K562 treated with DMSO at 1 percent for 48 hours (cell line): ENCODE results near the gene HMG20A. TPM values are rescaled to one million over a fixed set of nuclear protein-coding genes. Genes with fewer than 3 reads are reported as not detected.

Source experiments
- total RNA-seq: library from RNA; unstranded; fragments of 300-600 nt; gene quantifications from 2 replicates; pipeline ENCODE4 v1.2.3, GENCODE V29; 2022; ENCODE audit warnings: low replicate concordance; ENCODE audit errors: extremely low read depth

HMG20A gene
- not detected in 2 replicates for total RNA-seq

GRCh38 chr15:77420610-77421369, at the start of gene HMG20A:
TSS of gene HMG20A (plus strand) at chr15:77420888. CDS start at chr15:77458408, 37,520 bp downstream.

DNA sequence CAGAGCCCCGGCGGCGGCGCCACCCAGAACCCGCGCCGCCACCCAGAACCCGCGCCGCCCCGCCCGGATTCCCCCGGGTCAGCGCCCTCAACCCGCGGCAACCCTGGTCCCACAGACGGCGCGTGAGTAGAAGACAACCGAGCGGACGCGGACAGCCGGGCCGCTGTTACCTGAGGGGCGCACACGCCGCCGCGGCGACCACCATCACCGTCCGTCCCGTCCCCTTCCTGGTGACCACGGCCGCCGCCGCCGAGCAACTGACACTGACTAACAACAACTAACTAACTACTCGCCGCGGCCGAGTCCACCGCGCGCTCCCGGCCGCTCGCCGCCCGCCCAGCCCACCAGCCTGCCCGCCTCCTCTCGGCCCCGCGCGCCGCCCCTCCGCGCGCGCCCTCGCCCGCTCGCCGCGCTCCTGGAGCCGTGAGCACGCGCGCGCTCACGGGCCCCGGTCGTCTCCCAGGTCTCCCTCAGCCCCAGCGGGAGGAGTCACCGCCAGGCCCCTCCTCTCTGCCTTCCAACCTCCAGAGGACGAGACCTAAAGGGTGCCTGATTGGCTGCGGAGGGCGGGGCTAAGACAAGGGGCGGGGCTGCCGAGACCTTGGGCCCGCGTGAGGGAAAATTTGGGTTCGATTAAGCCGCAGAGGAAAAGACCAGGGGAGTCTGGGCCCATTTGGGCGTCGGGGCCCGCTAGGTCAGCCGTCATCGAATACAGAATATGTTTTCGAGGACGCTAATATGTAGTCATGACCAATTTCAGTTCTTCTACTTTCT, 665 bp upstream of the HMG20A start, which contains the start of gene PEAK1:
Gene PEAK1, minus strand, starts transcription at position 269 of the 774 bp plus-strand sequence. CDS start 238,178 bp downstream, outside the sequence.

Other genes with a start within 250 kb of the HMG20A start
- gene PEAK1, start 784 bp upstream of the HMG20A start, total RNA-seq: not detected in 2 replicates
- not detected in 2 replicates for gene LINGO1, start 212.0 kb downstream of the HMG20A start, total RNA-seq